ENCODE measurements around the gene MSRB3.

DNA sequence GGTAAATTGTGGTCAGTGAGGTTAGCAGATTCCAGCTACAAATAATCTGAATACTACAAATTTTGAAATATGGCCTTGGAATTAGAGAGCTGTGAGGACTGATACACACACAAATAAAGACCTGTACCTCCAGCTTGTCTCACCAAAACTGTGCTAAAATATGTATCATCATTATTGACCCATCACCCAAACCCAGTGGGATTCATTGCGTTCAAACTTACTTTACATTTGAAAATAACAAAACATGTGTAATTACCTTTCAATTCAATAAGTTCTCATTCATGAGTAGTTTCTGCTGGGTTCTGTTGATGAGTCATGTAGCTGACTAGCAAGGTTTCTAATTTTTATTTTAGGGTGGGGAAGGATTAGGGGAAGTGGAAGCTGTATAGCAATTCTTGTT lies 170.9 kb downstream of the MSRB3 start:
- TF ChIP-seq, protein P1, sequence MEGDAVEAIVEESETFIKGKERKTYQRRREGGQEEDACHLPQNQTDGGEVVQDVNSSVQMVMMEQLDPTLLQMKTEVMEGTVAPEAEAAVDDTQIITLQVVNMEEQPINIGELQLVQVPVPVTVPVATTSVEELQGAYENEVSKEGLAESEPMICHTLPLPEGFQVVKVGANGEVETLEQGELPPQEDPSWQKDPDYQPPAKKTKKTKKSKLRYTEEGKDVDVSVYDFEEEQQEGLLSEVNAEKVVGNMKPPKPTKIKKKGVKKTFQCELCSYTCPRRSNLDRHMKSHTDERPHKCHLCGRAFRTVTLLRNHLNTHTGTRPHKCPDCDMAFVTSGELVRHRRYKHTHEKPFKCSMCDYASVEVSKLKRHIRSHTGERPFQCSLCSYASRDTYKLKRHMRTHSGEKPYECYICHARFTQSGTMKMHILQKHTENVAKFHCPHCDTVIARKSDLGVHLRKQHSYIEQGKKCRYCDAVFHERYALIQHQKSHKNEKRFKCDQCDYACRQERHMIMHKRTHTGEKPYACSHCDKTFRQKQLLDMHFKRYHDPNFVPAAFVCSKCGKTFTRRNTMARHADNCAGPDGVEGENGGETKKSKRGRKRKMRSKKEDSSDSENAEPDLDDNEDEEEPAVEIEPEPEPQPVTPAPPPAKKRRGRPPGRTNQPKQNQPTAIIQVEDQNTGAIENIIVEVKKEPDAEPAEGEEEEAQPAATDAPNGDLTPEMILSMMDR (IDR thresholded peaks at IDR 0.05; ENCODE audit: insufficient read depth, low read length, poor library complexity, severe bottlenecking): no peak
- TF ChIP-seq EZH2phosphoT487 (conservative IDR thresholded peaks at IDR 0.05; ENCODE audit: low read length): no peak
